GM12891 (cell line): Measurements from ENCODE around the gene DLG1.

ENCODE experiments used
- PAX5 ChIP-seq: IDR thresholded peaks from 2 replicates; pipeline ENCODE4 v1.6.1; 2011; ENCODE audit warnings: low read length, moderate library complexity, mild to moderate bottlenecking; ENCODE audit not compliant: insufficient read depth, severe bottlenecking
- POLR2A ChIP-seq: IDR thresholded peaks from 2 replicates; pipeline ENCODE4 v1.6.1; 2011; ENCODE audit warnings: low read depth, low read length, control low read depth
- POLR2AphosphoS5 ChIP-seq: IDR thresholded peaks from 2 replicates; pipeline ENCODE4 v1.6.1; 2011; ENCODE audit warnings: low read depth, low read length, control low read depth
- POU2F2 ChIP-seq: IDR thresholded peaks from 2 replicates; pipeline ENCODE4 v1.6.1; 2011; ENCODE audit warnings: low read depth, mild to moderate bottlenecking, control low read depth, low read length, moderate library complexity
- SPI1 ChIP-seq: IDR thresholded peaks from 2 replicates; pipeline ENCODE4 v1.6.1; 2011; ENCODE audit warnings: low read depth, low read length, control low read depth
- TAF1 ChIP-seq: IDR thresholded peaks from 2 replicates; pipeline ENCODE4 v1.6.1; 2011; ENCODE audit warnings: low read depth, low read length, control low read depth

GRCh38 chr3:197021231-197021630 lies 277.2 kb downstream of the DLG1 start:
- TF ChIP-seq POLR2AphosphoS5 (no peak), POLR2A (no peak), SPI1 (no peak), POU2F2 (no peak), TAF1 (no peak), PAX5 (no peak)
